Measurements from ENCODE around the gene CCDC92. TPM values are rescaled to one million over a fixed set of nuclear protein-coding genes. Genes with fewer than 3 reads are reported as not detected.

CCDC92 gene
- total RNA-seq, 4 donors from 2014 or later: 6.5 to 17.1 (median 10.6) TPM

GRCh38 chr12:123996581-123996980 lies 23.9 kb upstream of the CCDC92 start:
- TF ChIP-seq POLR2AphosphoS5 (IDR thresholded peaks at IDR 0.05) (no peak), EP300 (IDR thresholded peaks at IDR 0.05) (no peak), CTCF (IDR thresholded peaks at IDR 0.05) (no peak), POLR2A (IDR thresholded peaks at IDR 0.05) (no peak)
- Histone ChIP-seq H3K36me3 (peaks cover 3% of the 10 kb centered on the region), H3K9me3 (no peaks in the 10 kb centered on the region), H3K27ac (no peak overlapping the region), H3K4me1 (peaks cover 21% of the 10 kb centered on the region), H3K27me3 (no peaks in the 10 kb centered on the region), H3K4me3 (no peak overlapping the region)
- DNase-seq (ENCODE audit: low spot score in 2 of 2): no peak
- WGBS: 88% methylated on average over 6 of the region's 6 CpGs

- H3K9me3 ChIP-seq: no peaks in the 10 kb centered on the region
- peaks cover 33% of the 10 kb centered on the region for H3K4me1 ChIP-seq
- TF ChIP-seq EP300 (IDR thresholded peaks at IDR 0.05) (no peak), CTCF (IDR thresholded peaks at IDR 0.05) (no peak), POLR2A (IDR thresholded peaks at IDR 0.05) (no peak), POLR2AphosphoS5 (IDR thresholded peaks at IDR 0.05) (no peak)
- no peak overlapping the region for H3K4me3 ChIP-seq
- H3K27me3 ChIP-seq: no peaks in the 10 kb centered on the region
- H3K36me3 ChIP-seq: peaks cover 3% of the 10 kb centered on the region
- H3K27ac ChIP-seq: no peak overlapping the region
- WGBS: 72% methylated on average over 7 of the region's 7 CpGs
- DNase-seq (ENCODE audit: low spot score in 2 of 2): no peak
These were observed 22.6 kb upstream of the CCDC92 start for GRCh38 chr12:123995023-123995748.

GRCh38 chr12:123992118-123992825 lies 19.6 kb upstream of the CCDC92 start:
- Histone ChIP-seq H3K9me3 (no peaks in the 10 kb centered on the region), H3K36me3 (peaks cover 19% of the 10 kb centered on the region), H3K4me1 (peaks cover 33% of the 10 kb centered on the region), H3K27ac (no peak overlapping the region), H3K27me3 (no peaks in the 10 kb centered on the region), H3K4me3 (no peak overlapping the region)
- DNase-seq (ENCODE audit: low spot score in 2 of 2): no peak
- no peak for TF ChIP-seq EP300 (IDR thresholded peaks at IDR 0.05)
- no peak for TF ChIP-seq CTCF (IDR thresholded peaks at IDR 0.05)
- no peak for TF ChIP-seq POLR2A (IDR thresholded peaks at IDR 0.05)
- TF ChIP-seq POLR2AphosphoS5 (IDR thresholded peaks at IDR 0.05): no peak
- 70% methylated on average over 7 of the region's 8 CpGs for WGBS

- Histone ChIP-seq H3K36me3 (peaks cover 19% of the 10 kb centered on the region), H3K27me3 (no peaks in the 10 kb centered on the region), H3K4me1 (peaks cover 33% of the 10 kb centered on the region), H3K9me3 (no peaks in the 10 kb centered on the region), H3K27ac (no peak overlapping the region), H3K4me3 (no peak overlapping the region)
- TF ChIP-seq CTCF (IDR thresholded peaks at IDR 0.05) (no peak), POLR2A (IDR thresholded peaks at IDR 0.05) (no peak), POLR2AphosphoS5 (IDR thresholded peaks at IDR 0.05) (no peak), EP300 (IDR thresholded peaks at IDR 0.05) (no peak)
- no peak for DNase-seq (ENCODE audit: low spot score in 2 of 2)
- 42% methylated on average over 2 of the region's 2 CpGs for WGBS
These were observed 18.8 kb upstream of the CCDC92 start for GRCh38 chr12:123991372-123991951.

GRCh38 chr12:123990511-123990910 lies 17.9 kb upstream of the CCDC92 start:
- Histone ChIP-seq H3K4me1 (peaks cover 28% of the 10 kb centered on the region), H3K4me3 (no peak overlapping the region), H3K27me3 (no peaks in the 10 kb centered on the region), H3K9me3 (no peaks in the 10 kb centered on the region), H3K27ac (no peak overlapping the region), H3K36me3 (peaks cover 19% of the 10 kb centered on the region)
- 73% methylated on average over 4 of the region's 4 CpGs for WGBS
- no peak for DNase-seq (ENCODE audit: low spot score in 2 of 2)
- TF ChIP-seq CTCF (IDR thresholded peaks at IDR 0.05) (no peak), EP300 (IDR thresholded peaks at IDR 0.05) (no peak), POLR2A (IDR thresholded peaks at IDR 0.05) (no peak), POLR2AphosphoS5 (IDR thresholded peaks at IDR 0.05) (no peak)

All from suprapubic skin (tissue), 4 donors.